PC-3 (cell line): Measurements from ENCODE around the gene LRRC55. TPM values are rescaled to one million over a fixed set of nuclear protein-coding genes. Genes with fewer than 3 reads are reported as not detected.

Source experiments
- ATAC-seq: fragments of 200-7000 bp; cut with Tn5 transposase; 2 replicates; pipeline ENCODE4 v1.9.1; 2020; ENCODE audit warnings: mild to moderate bottlenecking, moderate library complexity
- BruUV-seq: library from RNA; stranded (reverse); fragments of 400-500 nt; replicated peaks from 2 replicates; lab custom pipeline; 2021; lab: Mats Ljungman, UMichigan
- CTCF ChIA-PET: fragments of 300-600 bp; sonication (Branson Sonifier 250); formaldehyde crosslinking; loops from one replicate; lab custom pipeline; 2022; ENCODE audit warnings: antibody characterized with exemption; lab: Charles Lee
- POLR2A ChIA-PET: fragments of 300-600 bp; sonication (Branson Sonifier 250); formaldehyde crosslinking; loops from one replicate; lab custom pipeline; 2022; ENCODE audit warnings: antibody characterized with exemption; ENCODE audit not compliant: unreplicated experiment; lab: Charles Lee
- DNase-seq: peaks from one replicate; pipeline ENCODE4 v3.0.0-alpha.2; 2015
- H2AFZ ChIP-seq: fragments of 300-600 bp; sonication (generic); 2 replicates; pipeline ENCODE4 v1.6.0; 2016; ENCODE audit warnings: antibody characterized with exemption, low read length
- H3F3A ChIP-seq: fragments of 300-600 bp; sonication (generic); one replicate; pipeline ENCODE4 v1.6.0; 2017; ENCODE audit warnings: antibody characterized with exemption, low read length, control low read depth, mild to moderate bottlenecking; ENCODE audit not compliant: unreplicated experiment
- H3K27ac ChIP-seq: fragments of 300-600 bp; sonication (generic); 2 replicates; pipeline ENCODE4 v1.5.1; 2016; ENCODE audit warnings: mild to moderate bottlenecking, low read length
- H3K27me3 ChIP-seq: fragments of 300-600 bp; sonication (generic); 2 replicates; pipeline ENCODE4 v1.6.1; 2016; ENCODE audit warnings: low read length, mixed read lengths
- H3K36me3 ChIP-seq: fragments of 300-600 bp; sonication (generic); 2 replicates; pipeline ENCODE4 v1.6.1; 2016; ENCODE audit warnings: low read depth, mixed run types, low read length, mixed read lengths
- H3K4me1 ChIP-seq: fragments of 300-600 bp; sonication (generic); 2 replicates; pipeline ENCODE4 v1.5.1; 2016; ENCODE audit warnings: low read length; ENCODE audit not compliant: insufficient read depth
- H3K4me2 ChIP-seq: fragments of 300-600 bp; sonication (generic); 2 replicates; pipeline ENCODE4 v1.6.0; 2016; ENCODE audit warnings: low read length
- H3K4me3 ChIP-seq: fragments of 300-600 bp; sonication (generic); 2 replicates; pipeline ENCODE4 v1.5.1; 2016; ENCODE audit warnings: mild to moderate bottlenecking, low read length, mixed read lengths
- H3K79me2 ChIP-seq: fragments of 300-600 bp; sonication (generic); 2 replicates; pipeline ENCODE4 v1.6.1; 2017; ENCODE audit warnings: low read length, mixed read lengths
- H3K9ac ChIP-seq: fragments of 300-600 bp; sonication (generic); 2 replicates; pipeline ENCODE4 v1.6.0; 2016; ENCODE audit warnings: mild to moderate bottlenecking, low read length
- H3K9me2 ChIP-seq: fragments of 300-600 bp; sonication (generic); replicated peaks from 2 replicates; pipeline ENCODE4 v1.6.1; 2016; ENCODE audit warnings: mixed run types, low read length, mixed read lengths
- H3K9me3 ChIP-seq: fragments of 300-600 bp; sonication (generic); 2 replicates; pipeline ENCODE4 v1.6.1; 2016; ENCODE audit warnings: low read length, mixed read lengths
- H4K20me1 ChIP-seq: fragments of 300-600 bp; sonication (generic); 2 replicates; pipeline ENCODE4 v1.6.1; 2016; ENCODE audit warnings: low read length, mixed read lengths
- EZH2 ChIP-seq: fragments of 300-600 bp; sonication (generic); IDR thresholded peaks from one replicate; pipeline ENCODE4 v1.6.1; 2017; ENCODE audit warnings: antibody characterized with exemption, mild to moderate bottlenecking, low read length; ENCODE audit not compliant: unreplicated experiment
- EZH2phosphoT487 ChIP-seq: fragments of 300-600 bp; sonication (generic); IDR thresholded peaks from 2 replicates; pipeline ENCODE4 v1.6.1; 2018; ENCODE audit warnings: mild to moderate bottlenecking, antibody characterized with exemption, low read length, borderline replicate concordance
- intact Hi-C: fragments of 100-400 bp; cut with micrococcal nuclease; formaldehyde crosslinking; loops from 2 replicates; pipeline ENCODE4 v1.9.0; 2023
- total RNA-seq: library from RNA; depleted of rRNA; stranded (reverse); fragments of >200 nt; gene quantifications from 2 replicates; pipeline ENCODE4 v1.2.3, GENCODE V29; 2014
- TF ChIP-seq, protein P1 (sequence below): fragments of 300-600 bp; sonication (generic); conservative IDR thresholded peaks from 2 replicates; pipeline ENCODE4 v1.5.1; 2017; ENCODE audit warnings: antibody characterized with exemption, low read depth, mild to moderate bottlenecking, low read length

Gene LRRC55
- total RNA-seq, 1 experiment from 2014 or later, result not detected

DNA sequence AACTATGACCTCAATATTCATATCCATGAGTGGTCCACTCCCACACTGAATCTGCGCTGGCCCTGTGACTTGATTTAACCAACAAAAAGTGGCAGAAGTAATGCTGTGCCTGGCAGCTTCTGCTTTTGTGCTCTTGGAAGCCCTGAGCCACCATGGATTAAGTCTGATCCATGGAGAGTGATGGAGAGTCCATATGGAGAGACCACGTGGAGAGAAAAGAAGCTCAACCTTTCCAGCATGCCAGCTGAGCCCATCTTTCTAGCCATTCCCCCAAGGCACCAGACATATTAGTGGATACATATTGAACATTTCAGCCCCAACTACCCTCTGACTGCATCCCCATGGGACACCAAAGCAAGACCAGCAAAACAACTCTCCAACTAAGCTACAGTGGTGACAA lies 16.0 kb downstream of the LRRC55 start:
- no peak overlapping the region for H3K4me2 ChIP-seq
- H3K9ac ChIP-seq, result no peak overlapping the region
- no peak for ATAC-seq
- ChIA-PET POLR2A (no interaction called here), CTCF (no interaction called here)
- H3K4me3 ChIP-seq, result no peak overlapping the region
- no peaks in the 10 kb centered on the region for H4K20me1 ChIP-seq
- BruUV-seq, result no TSS peak
- no peaks in the 10 kb centered on the region for H3K36me3 ChIP-seq
- no peaks in the 10 kb centered on the region for H3F3A ChIP-seq
- intact Hi-C loops, result no loop called here
- H3K79me2 ChIP-seq, result no peaks in the 10 kb centered on the region
- TF ChIP-seq EZH2 (no peak), EZH2phosphoT487 (no peak)
- TF ChIP-seq, protein P1, sequence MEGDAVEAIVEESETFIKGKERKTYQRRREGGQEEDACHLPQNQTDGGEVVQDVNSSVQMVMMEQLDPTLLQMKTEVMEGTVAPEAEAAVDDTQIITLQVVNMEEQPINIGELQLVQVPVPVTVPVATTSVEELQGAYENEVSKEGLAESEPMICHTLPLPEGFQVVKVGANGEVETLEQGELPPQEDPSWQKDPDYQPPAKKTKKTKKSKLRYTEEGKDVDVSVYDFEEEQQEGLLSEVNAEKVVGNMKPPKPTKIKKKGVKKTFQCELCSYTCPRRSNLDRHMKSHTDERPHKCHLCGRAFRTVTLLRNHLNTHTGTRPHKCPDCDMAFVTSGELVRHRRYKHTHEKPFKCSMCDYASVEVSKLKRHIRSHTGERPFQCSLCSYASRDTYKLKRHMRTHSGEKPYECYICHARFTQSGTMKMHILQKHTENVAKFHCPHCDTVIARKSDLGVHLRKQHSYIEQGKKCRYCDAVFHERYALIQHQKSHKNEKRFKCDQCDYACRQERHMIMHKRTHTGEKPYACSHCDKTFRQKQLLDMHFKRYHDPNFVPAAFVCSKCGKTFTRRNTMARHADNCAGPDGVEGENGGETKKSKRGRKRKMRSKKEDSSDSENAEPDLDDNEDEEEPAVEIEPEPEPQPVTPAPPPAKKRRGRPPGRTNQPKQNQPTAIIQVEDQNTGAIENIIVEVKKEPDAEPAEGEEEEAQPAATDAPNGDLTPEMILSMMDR, result no peak
- H3K27ac ChIP-seq, result no peak overlapping the region
- H3K9me2 ChIP-seq, result no peaks in the 10 kb centered on the region
- H2AFZ ChIP-seq, result no peak overlapping the region
- H3K4me1 ChIP-seq, result no peaks in the 10 kb centered on the region
- no peak for DNase-seq
- peaks cover 72% of the 10 kb centered on the region for H3K27me3 ChIP-seq
- H3K9me3 ChIP-seq, result no peaks in the 10 kb centered on the region

DNA sequence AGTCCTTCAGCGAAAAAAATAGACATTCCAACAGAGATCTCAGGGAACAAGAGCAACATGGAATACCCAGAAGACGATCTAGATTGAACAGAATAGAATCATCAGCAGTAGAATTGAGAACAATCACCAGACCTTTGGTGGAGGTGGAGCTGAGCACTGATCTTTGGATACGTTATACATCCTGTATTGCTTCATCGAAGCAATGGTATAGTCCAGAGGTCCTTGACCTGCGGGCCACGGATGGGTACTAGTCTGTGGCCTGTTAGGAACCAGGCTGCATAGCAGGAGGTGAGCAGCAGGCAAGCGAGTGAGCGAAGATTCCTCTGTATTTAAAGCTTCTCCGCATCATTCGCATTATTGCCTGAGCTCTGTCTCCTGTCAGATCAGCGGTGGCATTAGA lies 17.6 kb downstream of the LRRC55 start:
- intact Hi-C loops, result no loop called here
- H3K9me2 ChIP-seq, result no peaks in the 10 kb centered on the region
- CTCF ChIA-PET, result no interaction called here

DNA sequence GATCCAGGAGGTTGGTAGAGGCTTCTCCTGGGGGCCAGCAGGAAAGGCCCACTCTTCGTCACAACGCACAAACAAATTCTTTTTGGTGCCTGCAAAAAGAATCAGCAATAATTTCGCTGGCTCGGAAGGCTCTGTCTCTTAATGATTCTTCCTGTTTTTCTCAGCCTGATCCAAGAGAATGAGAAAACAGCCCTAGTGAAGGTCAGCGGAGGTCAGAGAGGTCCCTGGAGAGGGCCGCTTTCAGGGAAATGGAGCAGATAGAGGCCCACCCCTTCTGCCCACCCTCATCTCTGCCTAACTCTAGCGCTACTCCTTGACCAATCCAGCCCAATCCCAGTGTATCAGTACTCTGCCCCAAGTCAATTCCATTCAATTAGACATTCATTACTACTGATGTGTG lies 19.2 kb downstream of the LRRC55 start:
- peaks cover 88% of the 10 kb centered on the region for H3K27me3 ChIP-seq
- no peaks in the 10 kb centered on the region for H3K9me3 ChIP-seq
- no peak for ATAC-seq
- H3K9ac ChIP-seq, result no peak overlapping the region
- no peaks in the 10 kb centered on the region for H3K9me2 ChIP-seq
- no peaks in the 10 kb centered on the region for H3F3A ChIP-seq
- no peak overlapping the region for H3K4me3 ChIP-seq
- H3K4me2 ChIP-seq, result no peak overlapping the region
- TF ChIP-seq EZH2 (no peak), EZH2phosphoT487 (no peak)
- TF ChIP-seq, protein P1, result no peak
- no peaks in the 10 kb centered on the region for H3K79me2 ChIP-seq
- POLR2A ChIA-PET, result no interaction called here
- no peak overlapping the region for H2AFZ ChIP-seq
- BruUV-seq, result no TSS peak
- H3K36me3 ChIP-seq, result no peaks in the 10 kb centered on the region
- DNase-seq, result no peak
- H3K4me1 ChIP-seq, result no peaks in the 10 kb centered on the region
- intact Hi-C loops, result no loop called here
- CTCF ChIA-PET, result no interaction called here
- no peaks in the 10 kb centered on the region for H4K20me1 ChIP-seq
- H3K27ac ChIP-seq, result no peak overlapping the region

More for the DNA sequence above, 17.6 kb downstream of the LRRC55 start:
- Histone ChIP-seq H3K4me3 (no peak overlapping the region), H3K79me2 (no peaks in the 10 kb centered on the region), H3K36me3 (no peaks in the 10 kb centered on the region), H3K4me2 (no peak overlapping the region), H3K27ac (no peak overlapping the region), H3K27me3 (peaks cover 86% of the 10 kb centered on the region), H3K9me3 (no peaks in the 10 kb centered on the region), H3K4me1 (no peaks in the 10 kb centered on the region), H3F3A (no peaks in the 10 kb centered on the region), H4K20me1 (no peaks in the 10 kb centered on the region), H2AFZ (no peak overlapping the region), H3K9ac (no peak overlapping the region)
- POLR2A ChIA-PET, result no interaction called here
- DNase-seq (no peak), ATAC-seq (no peak)
- BruUV-seq, result no TSS peak
- TF ChIP-seq EZH2phosphoT487 (no peak), EZH2 (no peak)
- TF ChIP-seq, protein P1, result no peak
